ENCODE results near the gene SMPD4.
"Not testable (repeated sequence)": the region's sequence is repeated elsewhere in the genome, so short reads cannot be mapped to it uniquely, and the experiment has no call there.

The SMPD4 gene

GRCh38 chr2:130157825-130158514, 23.4 kb downstream of the SMPD4 start:
- H3K36me3 ChIP-seq (ENCODE audit: insufficient read depth, low read length); H3K9ac ChIP-seq (ENCODE audit: low read depth, low read length); H3K9me3 ChIP-seq (ENCODE audit: control insufficient read depth, insufficient read depth, low read length); H3K4me1 ChIP-seq (ENCODE audit: insufficient read depth, low read length): not testable (repeated sequence)

GRCh38 chr2:130157354-130157753, 24.0 kb downstream of the SMPD4 start:
- not testable (repeated sequence) for H3K9ac ChIP-seq (ENCODE audit: low read depth, low read length); H3K9me3 ChIP-seq (ENCODE audit: control insufficient read depth, insufficient read depth, low read length); H3K4me1 ChIP-seq (ENCODE audit: insufficient read depth, low read length); H3K36me3 ChIP-seq (ENCODE audit: insufficient read depth, low read length)

DNA sequence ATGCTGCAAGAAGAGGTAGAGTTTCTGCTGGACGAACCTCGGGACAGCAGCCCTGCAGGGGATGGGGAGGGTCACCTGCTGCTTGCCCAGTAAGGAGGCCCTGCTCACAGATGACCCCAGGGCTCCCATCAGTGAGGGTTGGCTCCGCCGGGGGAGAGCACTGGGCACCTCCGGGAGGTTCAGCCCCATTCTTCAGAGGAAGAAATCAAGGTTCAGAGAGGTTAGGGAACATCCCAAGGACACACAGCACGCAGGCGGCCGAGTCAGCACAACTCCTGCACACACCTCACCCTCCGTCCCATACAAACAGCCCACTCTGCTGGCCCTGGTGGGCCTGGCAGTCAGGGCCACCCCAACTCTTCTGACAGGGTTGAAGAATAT, 24.8 kb downstream of the SMPD4 start:
- Histone ChIP-seq H3K9ac (ENCODE audit: low read depth, low read length) (no peak overlapping the region), H3K9me3 (ENCODE audit: control insufficient read depth, insufficient read depth, low read length) (no peaks in the 10 kb centered on the region), H3K36me3 (ENCODE audit: insufficient read depth, low read length) (no peaks in the 10 kb centered on the region), H3K4me1 (ENCODE audit: insufficient read depth, low read length) (no peaks in the 10 kb centered on the region)

DNA sequence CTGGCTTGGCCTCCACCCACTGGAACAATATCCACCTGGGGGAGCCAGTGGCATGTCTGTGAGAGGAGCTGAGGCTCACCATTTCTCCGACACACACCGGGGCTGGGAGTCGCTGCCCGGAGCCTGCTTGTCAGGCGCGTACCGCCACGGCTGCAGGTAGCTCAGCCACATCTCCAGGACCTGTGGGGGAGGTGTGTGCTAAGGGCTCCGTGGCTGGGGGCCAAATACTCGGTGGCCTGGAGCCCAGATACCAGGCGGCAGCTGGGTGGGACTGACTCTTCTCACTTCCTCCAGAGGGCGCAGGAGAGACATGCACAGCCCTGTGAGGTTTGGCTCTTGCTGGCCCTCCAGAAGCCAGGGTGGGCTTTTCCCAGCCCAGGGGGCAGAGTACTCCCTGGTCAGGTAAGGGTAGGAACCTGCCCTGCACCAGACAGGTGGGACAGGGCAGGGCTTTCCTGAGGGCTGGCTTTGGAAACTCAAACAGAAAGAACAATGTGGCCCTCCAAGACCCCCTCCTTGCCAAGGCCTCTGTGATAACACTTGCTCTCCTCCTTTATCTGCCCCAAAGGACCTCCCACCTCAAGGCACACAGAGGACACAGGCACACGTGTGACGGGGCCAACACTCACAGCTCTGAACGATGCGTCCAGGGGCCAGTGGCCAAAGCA, 25.3 kb downstream of the SMPD4 start:
- H3K4me1 ChIP-seq (ENCODE audit: insufficient read depth, low read length); H3K9ac ChIP-seq (ENCODE audit: low read depth, low read length); H3K9me3 ChIP-seq (ENCODE audit: control insufficient read depth, insufficient read depth, low read length); H3K36me3 ChIP-seq (ENCODE audit: insufficient read depth, low read length): not testable (repeated sequence)

DNA sequence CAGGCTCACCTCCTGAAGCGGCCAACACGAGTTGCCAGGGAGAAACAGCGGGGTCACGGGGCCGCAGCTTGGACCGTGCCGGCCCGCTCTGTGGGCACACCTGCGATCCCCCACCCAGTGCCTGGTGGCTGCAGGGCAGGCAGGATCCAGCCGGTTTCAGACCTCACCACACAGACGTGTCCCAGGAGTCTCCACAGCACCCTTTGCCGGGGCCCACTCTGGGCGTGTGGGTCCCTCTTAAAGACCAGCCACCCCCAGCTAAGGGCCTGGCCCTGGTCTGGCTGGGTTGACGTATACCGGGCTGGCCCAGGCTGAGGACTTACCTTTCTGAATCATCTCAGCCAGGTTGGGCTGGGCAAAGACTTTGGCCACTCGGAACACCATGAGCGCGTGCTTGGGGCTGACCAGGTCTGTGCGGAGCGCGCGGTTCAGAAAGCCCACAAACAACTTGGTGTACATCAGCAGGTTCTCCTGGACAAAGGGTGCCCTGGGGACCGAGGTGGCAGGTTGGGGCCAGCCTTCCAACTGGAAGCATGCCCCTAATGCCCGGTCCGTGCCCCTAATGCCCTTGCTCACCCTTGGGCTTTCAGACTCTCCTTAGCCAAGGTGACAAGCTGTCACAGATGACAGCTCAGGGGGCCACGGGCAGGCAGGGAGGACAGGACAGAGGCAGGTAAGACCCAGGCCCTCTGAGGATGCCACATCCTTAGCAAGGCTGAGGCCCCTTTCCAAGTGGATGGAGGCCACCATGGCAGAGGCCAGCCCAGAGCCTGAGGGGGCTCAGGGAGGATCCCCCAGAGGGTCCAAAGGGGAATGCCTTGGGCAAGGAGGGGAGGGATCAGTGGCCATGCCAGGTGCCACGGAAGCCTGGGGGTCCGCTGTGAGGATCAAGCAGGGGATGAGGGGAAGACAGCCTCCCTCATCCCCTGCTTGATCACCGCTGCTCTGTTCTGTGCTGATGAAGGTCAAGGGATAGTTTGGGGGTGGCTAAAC, 26.3 kb downstream of the SMPD4 start:
- H3K9me3 ChIP-seq (ENCODE audit: control insufficient read depth, insufficient read depth, low read length) = no peaks in the 10 kb centered on the region

GRCh38 chr2:130154423-130154770, 27.0 kb downstream of the SMPD4 start:
- not testable (repeated sequence) for H3K4me1 ChIP-seq (ENCODE audit: insufficient read depth, low read length); H3K9me3 ChIP-seq (ENCODE audit: control insufficient read depth, insufficient read depth, low read length); H3K36me3 ChIP-seq (ENCODE audit: insufficient read depth, low read length); H3K9ac ChIP-seq (ENCODE audit: low read depth, low read length)

More for the DNA sequence above, 26.3 kb downstream of the SMPD4 start:
- no peaks in the 10 kb centered on the region for H3K36me3 ChIP-seq (ENCODE audit: insufficient read depth, low read length)
- no peaks in the 10 kb centered on the region for H3K4me1 ChIP-seq (ENCODE audit: insufficient read depth, low read length)
- H3K9ac ChIP-seq (ENCODE audit: low read depth, low read length) = no peak overlapping the region

- H3K9me3 ChIP-seq (ENCODE audit: control insufficient read depth, insufficient read depth, low read length); H3K36me3 ChIP-seq (ENCODE audit: insufficient read depth, low read length); H3K4me1 ChIP-seq (ENCODE audit: insufficient read depth, low read length); H3K9ac ChIP-seq (ENCODE audit: low read depth, low read length): not testable (repeated sequence)
Measured at GRCh38 chr2:130153721-130154422, 27.5 kb downstream of the SMPD4 start.

- no peaks in the 10 kb centered on the region for H3K36me3 ChIP-seq (ENCODE audit: insufficient read depth, low read length)
- no peaks in the 10 kb centered on the region for H3K4me1 ChIP-seq (ENCODE audit: insufficient read depth, low read length)
- H3K9me3 ChIP-seq (ENCODE audit: control insufficient read depth, insufficient read depth, low read length) = no peaks in the 10 kb centered on the region
Measured at GRCh38 chr2:130152816-130153595, 28.4 kb downstream of the SMPD4 start.

GRCh38 chr2:130152136-130152815, 29.1 kb downstream of the SMPD4 start:
- H3K9ac ChIP-seq (ENCODE audit: low read depth, low read length); H3K36me3 ChIP-seq (ENCODE audit: insufficient read depth, low read length); H3K4me1 ChIP-seq (ENCODE audit: insufficient read depth, low read length); H3K9me3 ChIP-seq (ENCODE audit: control insufficient read depth, insufficient read depth, low read length): not testable (repeated sequence)

More at GRCh38 chr2:130152816-130153595, 28.4 kb downstream of the SMPD4 start:
- H3K9ac ChIP-seq (ENCODE audit: low read depth, low read length) = no peak overlapping the region

DNA sequence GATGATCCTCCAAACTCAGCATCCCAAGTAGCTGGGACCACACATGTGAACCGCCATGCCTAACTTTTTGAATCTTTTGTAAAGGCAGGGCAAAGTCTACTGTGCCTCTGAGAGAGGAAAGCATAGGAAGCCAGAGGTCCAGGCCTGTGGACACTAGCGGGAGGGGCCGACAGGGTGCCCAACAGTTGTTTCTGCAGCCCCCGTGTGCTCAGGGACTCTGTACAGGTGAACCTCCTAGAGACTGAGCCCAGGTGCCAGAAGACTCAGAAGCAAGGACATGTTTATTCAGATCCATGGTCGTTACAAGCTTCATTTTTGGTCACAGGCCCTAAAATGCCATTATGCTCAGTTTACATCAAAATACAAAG, 30.3 kb downstream of the SMPD4 start:
- not testable (repeated sequence) for H3K9ac ChIP-seq (ENCODE audit: low read depth, low read length); H3K36me3 ChIP-seq (ENCODE audit: insufficient read depth, low read length); H3K9me3 ChIP-seq (ENCODE audit: control insufficient read depth, insufficient read depth, low read length); H3K4me1 ChIP-seq (ENCODE audit: insufficient read depth, low read length)

DNA sequence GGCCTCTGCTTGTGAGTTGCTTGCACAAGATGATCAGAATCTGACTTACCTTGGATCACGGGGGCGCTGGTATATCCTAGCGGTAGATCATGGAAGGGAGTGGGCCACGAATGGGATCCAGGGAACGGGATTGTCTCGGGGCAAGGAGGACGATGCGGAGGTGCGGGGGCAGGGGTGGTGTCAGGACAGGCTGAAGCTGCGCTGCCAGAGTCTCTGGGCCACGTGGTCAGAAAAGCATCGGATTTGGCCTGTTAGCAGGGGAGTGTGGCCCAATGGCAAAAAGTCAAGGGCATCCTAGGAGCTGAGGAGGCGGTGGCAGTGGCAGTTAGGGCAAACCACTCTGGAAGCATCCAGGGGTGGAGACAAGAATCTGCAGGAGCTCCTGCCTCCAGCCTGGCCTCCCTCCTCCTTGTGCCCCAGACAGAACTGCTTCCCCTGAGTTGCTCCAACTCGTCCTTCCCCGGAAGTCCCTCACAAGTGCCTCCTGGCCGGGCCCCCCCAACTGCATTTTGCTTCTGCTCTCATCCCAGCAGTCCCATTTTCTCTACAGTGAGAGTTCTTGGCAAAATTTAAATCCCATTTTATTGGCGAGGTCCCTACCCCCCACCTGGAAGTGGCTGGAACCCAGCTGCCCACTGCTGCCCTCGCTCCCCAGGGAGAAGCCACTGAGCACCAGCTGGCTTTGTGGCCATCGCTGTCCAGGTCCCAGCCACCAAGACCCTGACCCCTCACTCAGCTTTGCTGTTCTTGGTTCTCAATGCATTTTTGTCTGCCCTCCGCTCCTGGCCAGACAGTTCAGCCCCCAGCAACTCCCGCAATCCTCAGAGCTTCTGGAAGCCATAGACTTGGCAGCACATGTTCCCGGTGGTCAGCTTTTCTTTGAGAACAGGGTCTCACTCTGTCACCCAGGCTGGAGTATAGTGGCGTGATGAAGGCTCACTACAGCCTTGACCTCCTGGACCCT, 30.9 kb downstream of the SMPD4 start:
- no peaks in the 10 kb centered on the region for H3K36me3 ChIP-seq (ENCODE audit: insufficient read depth, low read length)
- H3K4me1 ChIP-seq (ENCODE audit: insufficient read depth, low read length) = no peaks in the 10 kb centered on the region
- H3K9me3 ChIP-seq (ENCODE audit: control insufficient read depth, insufficient read depth, low read length) = no peaks in the 10 kb centered on the region
- no peak overlapping the region for H3K9ac ChIP-seq (ENCODE audit: low read depth, low read length)

- not testable (repeated sequence) for H3K4me1 ChIP-seq (ENCODE audit: insufficient read depth, low read length); H3K9ac ChIP-seq (ENCODE audit: low read depth, low read length); H3K9me3 ChIP-seq (ENCODE audit: control insufficient read depth, insufficient read depth, low read length); H3K36me3 ChIP-seq (ENCODE audit: insufficient read depth, low read length)
Measured at GRCh38 chr2:130148515-130148914, 32.9 kb downstream of the SMPD4 start.

Data from ES-I3 (cell line).